ENCODE results near the gene CPTP. TPM values are rescaled to one million over a fixed set of nuclear protein-coding genes. Genes with fewer than 3 reads are reported as not detected.

CPTP gene
- total and polyA plus RNA-seq, 2 of the 13 experiments (the other 11 are each of a cell fraction or from before 2014, with no cell fraction given): 5.5 to 9.3 TPM

GRCh38 chr1:1348420-1349255 is 24.0 kb downstream of the CPTP start (continued):
- TF ChIP-seq, protein P1, sequence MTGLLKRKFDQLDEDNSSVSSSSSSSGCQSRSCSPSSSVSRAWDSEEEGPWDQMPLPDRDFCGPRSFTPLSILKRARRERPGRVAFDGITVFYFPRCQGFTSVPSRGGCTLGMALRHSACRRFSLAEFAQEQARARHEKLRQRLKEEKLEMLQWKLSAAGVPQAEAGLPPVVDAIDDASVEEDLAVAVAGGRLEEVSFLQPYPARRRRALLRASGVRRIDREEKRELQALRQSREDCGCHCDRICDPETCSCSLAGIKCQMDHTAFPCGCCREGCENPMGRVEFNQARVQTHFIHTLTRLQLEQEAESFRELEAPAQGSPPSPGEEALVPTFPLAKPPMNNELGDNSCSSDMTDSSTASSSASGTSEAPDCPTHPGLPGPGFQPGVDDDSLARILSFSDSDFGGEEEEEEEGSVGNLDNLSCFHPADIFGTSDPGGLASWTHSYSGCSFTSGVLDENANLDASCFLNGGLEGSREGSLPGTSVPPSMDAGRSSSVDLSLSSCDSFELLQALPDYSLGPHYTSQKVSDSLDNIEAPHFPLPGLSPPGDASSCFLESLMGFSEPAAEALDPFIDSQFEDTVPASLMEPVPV (CRISPR knock-in tag; IDR thresholded peaks at IDR 0.05): no peak
- TF ChIP-seq RFX1 (IDR thresholded peaks at IDR 0.05): no peak
- TF ChIP-seq POLR2G (IDR thresholded peaks at IDR 0.05; ENCODE audit: low read depth, low read length): no peak
- no peak for TF ChIP-seq ZNF547 (CRISPR knock-in tag; IDR thresholded peaks at IDR 0.05)
- TF ChIP-seq, protein P2, sequence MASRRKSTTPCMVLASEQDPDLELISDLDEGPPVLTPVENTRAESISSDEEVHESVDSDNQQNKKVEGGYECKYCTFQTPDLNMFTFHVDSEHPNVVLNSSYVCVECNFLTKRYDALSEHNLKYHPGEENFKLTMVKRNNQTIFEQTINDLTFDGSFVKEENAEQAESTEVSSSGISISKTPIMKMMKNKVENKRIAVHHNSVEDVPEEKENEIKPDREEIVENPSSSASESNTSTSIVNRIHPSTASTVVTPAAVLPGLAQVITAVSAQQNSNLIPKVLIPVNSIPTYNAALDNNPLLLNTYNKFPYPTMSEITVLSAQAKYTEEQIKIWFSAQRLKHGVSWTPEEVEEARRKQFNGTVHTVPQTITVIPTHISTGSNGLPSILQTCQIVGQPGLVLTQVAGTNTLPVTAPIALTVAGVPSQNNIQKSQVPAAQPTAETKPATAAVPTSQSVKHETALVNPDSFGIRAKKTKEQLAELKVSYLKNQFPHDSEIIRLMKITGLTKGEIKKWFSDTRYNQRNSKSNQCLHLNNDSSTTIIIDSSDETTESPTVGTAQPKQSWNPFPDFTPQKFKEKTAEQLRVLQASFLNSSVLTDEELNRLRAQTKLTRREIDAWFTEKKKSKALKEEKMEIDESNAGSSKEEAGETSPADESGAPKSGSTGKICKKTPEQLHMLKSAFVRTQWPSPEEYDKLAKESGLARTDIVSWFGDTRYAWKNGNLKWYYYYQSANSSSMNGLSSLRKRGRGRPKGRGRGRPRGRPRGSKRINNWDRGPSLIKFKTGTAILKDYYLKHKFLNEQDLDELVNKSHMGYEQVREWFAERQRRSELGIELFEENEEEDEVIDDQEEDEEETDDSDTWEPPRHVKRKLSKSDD (CRISPR knock-in tag; IDR thresholded peaks at IDR 0.05; ENCODE audit: low read depth): no peak
- TF ChIP-seq, protein P3, sequence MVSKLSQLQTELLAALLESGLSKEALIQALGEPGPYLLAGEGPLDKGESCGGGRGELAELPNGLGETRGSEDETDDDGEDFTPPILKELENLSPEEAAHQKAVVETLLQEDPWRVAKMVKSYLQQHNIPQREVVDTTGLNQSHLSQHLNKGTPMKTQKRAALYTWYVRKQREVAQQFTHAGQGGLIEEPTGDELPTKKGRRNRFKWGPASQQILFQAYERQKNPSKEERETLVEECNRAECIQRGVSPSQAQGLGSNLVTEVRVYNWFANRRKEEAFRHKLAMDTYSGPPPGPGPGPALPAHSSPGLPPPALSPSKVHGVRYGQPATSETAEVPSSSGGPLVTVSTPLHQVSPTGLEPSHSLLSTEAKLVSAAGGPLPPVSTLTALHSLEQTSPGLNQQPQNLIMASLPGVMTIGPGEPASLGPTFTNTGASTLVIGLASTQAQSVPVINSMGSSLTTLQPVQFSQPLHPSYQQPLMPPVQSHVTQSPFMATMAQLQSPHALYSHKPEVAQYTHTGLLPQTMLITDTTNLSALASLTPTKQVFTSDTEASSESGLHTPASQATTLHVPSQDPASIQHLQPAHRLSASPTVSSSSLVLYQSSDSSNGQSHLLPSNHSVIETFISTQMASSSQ (IDR thresholded peaks at IDR 0.05; ENCODE audit: low read depth): no peak
- TF ChIP-seq, protein P3 (CRISPR knock-in tag; IDR thresholded peaks at IDR 0.05; ENCODE audit: borderline replicate concordance): no peak
- TF ChIP-seq ZNF800 (CRISPR knock-in tag; IDR thresholded peaks at IDR 0.05): peak; percentile 25; the same call in 1 of the 2 replicates
- no peak for TF ChIP-seq NAIF1 (CRISPR knock-in tag; IDR thresholded peaks at IDR 0.05; ENCODE audit: borderline replicate concordance)
- no peak for TF ChIP-seq BCLAF1 (IDR thresholded peaks at IDR 0.05)
